Colonic mucosa (tissue), 4 donors: Measurements from ENCODE around the gene CDC45. TPM values are rescaled to one million over a fixed set of nuclear protein-coding genes. Genes with fewer than 3 reads are reported as not detected.

ENCODE experiments used
- DNase-seq: peaks from one replicate; pipeline ENCODE4 v3.0.0-alpha.2; 2020
- H3K27ac ChIP-seq: fragments of 200-600 bp; one replicate; pipeline ENCODE4 v1.8.0; 2021
- H3K27me3 ChIP-seq: fragments of 200-600 bp; one replicate; pipeline ENCODE4 v1.8.0; 2021
- H3K36me3 ChIP-seq: fragments of 200-600 bp; one replicate; pipeline ENCODE4 v1.8.0; 2021
- H3K4me1 ChIP-seq: fragments of 200-600 bp; one replicate; pipeline ENCODE4 v1.8.0; 2021; ENCODE audit warnings: mild to moderate bottlenecking
- H3K4me3 ChIP-seq: fragments of 200-600 bp; one replicate; pipeline ENCODE4 v1.8.0; 2021
- H3K9ac ChIP-seq, 2 donors: one replicate each; pipeline ENCODE4 v1.7.0; 2013; ENCODE audit warnings: control low read depth in 2 of 2, low read depth in 2 of 2, low read length in 2 of 2
- H3K9me3 ChIP-seq: fragments of 200-600 bp; one replicate; pipeline ENCODE4 v1.8.0; 2021
- intact Hi-C: fragments of 100-400 bp; cut with DNase I; formaldehyde crosslinking; loops from one replicate; pipeline ENCODE4 v1.14.1; 2022
- total RNA-seq, 2 donors: library from RNA; stranded (reverse); fragmentation: NEBNext Ultra II Directional in 1 of 2; extraction: Animal tissue kit (Norgen Biotek cat#: 25700) in 1 of 2; gene quantifications; one replicate each; pipeline ENCODE4 v1.2.1, GENCODE V29; 2021
- TF ChIP-seq, protein P1 (sequence below): fragments of 200-600 bp; IDR thresholded peaks from one replicate; pipeline ENCODE4 v1.8.0; 2022; ENCODE audit warnings: antibody characterized with exemption, mild to moderate bottlenecking
- donor health status: healthy.
- donor health status: DM: no; HTN: no; CAD: no.
- donor health status: DM: no; HTN: no; CAD: no.

Gene CDC45
- total RNA-seq, 2 donors from 2014 or later: 5.1 to 35.9 TPM

- H3K4me3 ChIP-seq: no peak overlapping the region
- intact Hi-C loops: no loop called here
- TF ChIP-seq, protein P1, sequence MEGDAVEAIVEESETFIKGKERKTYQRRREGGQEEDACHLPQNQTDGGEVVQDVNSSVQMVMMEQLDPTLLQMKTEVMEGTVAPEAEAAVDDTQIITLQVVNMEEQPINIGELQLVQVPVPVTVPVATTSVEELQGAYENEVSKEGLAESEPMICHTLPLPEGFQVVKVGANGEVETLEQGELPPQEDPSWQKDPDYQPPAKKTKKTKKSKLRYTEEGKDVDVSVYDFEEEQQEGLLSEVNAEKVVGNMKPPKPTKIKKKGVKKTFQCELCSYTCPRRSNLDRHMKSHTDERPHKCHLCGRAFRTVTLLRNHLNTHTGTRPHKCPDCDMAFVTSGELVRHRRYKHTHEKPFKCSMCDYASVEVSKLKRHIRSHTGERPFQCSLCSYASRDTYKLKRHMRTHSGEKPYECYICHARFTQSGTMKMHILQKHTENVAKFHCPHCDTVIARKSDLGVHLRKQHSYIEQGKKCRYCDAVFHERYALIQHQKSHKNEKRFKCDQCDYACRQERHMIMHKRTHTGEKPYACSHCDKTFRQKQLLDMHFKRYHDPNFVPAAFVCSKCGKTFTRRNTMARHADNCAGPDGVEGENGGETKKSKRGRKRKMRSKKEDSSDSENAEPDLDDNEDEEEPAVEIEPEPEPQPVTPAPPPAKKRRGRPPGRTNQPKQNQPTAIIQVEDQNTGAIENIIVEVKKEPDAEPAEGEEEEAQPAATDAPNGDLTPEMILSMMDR: no peak
- DNase-seq: no peak
- no peak overlapping the region for H3K27ac ChIP-seq
- peaks cover 5% of the 10 kb centered on the region for H3K36me3 ChIP-seq
- no peaks in the 10 kb centered on the region for H3K9me3 ChIP-seq
- H3K27me3 ChIP-seq: no peaks in the 10 kb centered on the region
- no peak overlapping the region for H3K9ac ChIP-seq
- no peaks in the 10 kb centered on the region for H3K4me1 ChIP-seq
Measured at GRCh38 chr22:19456541-19456940, 23.2 kb upstream of the CDC45 start.

DNA sequence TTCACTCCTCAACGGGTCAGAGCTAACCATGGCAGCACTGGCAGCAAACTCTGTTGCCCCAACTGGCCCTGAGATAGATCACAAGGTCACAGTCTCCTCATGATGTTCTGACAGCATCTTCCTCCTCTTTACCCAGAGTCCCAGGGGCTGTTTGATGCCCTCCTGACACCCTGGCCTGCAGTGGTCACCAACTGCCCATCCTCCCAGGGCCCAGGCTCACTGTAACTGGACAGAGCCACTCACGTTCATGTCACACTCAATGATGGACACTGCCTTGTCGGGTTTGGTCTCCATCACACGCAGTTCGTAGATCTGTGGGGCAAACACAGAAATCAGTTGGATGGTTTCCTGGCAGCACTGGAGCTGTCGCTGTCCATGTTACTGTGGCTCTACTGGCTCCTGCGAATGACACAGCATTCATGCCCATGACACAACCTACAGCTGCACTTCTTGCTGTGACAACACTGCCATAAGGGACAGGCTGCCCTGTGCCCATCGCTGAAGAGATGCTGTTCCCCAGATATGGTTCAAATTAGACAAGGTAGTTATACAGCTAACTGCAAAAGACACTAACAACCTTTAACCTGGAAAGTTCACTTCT is 21.8 kb upstream of the CDC45 start:
- Histone ChIP-seq H3K4me3 (no peak overlapping the region), H3K4me1 (no peaks in the 10 kb centered on the region), H3K9ac (no peak overlapping the region), H3K9me3 (no peaks in the 10 kb centered on the region), H3K27me3 (no peaks in the 10 kb centered on the region), H3K27ac (no peak overlapping the region), H3K36me3 (peaks cover 5% of the 10 kb centered on the region)
- TF ChIP-seq, protein P1: no peak
- intact Hi-C loops: no loop called here
- no peak for DNase-seq

- H3K9ac ChIP-seq: no peak overlapping the region
- no peaks in the 10 kb centered on the region for H3K9me3 ChIP-seq
- H3K36me3 ChIP-seq: peaks cover 3% of the 10 kb centered on the region
- H3K4me3 ChIP-seq: no peak overlapping the region
- DNase-seq: no peak
- H3K4me1 ChIP-seq: no peaks in the 10 kb centered on the region
- H3K27ac ChIP-seq: no peak overlapping the region
- intact Hi-C loops: no loop called here
- no peaks in the 10 kb centered on the region for H3K27me3 ChIP-seq
- TF ChIP-seq, protein P1: no peak
Measured at GRCh38 chr22:19460036-19460435, 19.7 kb upstream of the CDC45 start.

DNA sequence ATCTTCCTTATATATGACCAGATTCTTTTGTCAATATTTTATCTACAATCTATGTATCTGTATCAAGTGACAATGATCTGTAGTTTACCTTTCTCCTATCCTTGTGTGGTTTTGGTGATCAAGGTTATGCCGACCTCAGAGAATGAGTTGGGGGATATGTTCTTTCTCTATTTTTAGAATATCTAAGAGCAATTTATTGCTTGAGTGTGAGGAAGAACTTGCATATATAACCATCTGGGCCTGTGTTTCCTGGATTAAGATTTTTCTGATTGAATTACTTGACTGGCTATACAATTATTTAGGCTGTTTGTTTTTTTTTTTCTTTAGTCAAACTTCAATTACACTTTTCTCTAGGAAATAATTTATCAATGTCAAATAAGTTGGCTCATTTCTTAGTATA is 18.2 kb upstream of the CDC45 start:
- TF ChIP-seq, protein P1: no peak
- H3K9me3 ChIP-seq: no peaks in the 10 kb centered on the region
- peaks cover 16% of the 10 kb centered on the region for H3K36me3 ChIP-seq
- no peaks in the 10 kb centered on the region for H3K4me1 ChIP-seq
- no peak overlapping the region for H3K4me3 ChIP-seq
- DNase-seq: no peak
- no peak overlapping the region for H3K9ac ChIP-seq
- no peaks in the 10 kb centered on the region for H3K27me3 ChIP-seq
- no peak overlapping the region for H3K27ac ChIP-seq
- intact Hi-C loops: no loop called here

DNA sequence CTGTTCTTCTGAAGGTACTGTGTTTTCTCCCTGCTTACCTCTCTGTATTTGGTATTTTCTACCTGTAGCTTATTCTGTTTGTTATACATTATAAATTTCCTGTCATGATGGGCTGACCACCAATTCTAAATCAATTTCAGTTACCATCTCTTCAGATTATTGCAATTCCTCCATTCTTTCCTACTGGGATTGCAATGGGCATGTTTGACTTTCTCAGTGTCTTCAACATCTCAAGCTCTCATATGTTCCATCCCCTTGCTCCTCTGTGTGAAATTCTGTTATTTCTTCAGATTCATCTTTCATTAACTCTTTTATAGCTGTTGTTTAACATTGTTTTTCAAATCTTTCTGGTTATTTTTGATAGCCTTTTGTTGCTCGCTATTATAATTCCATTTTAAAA is 16.7 kb upstream of the CDC45 start:
- Histone ChIP-seq H3K36me3 (peaks cover 22% of the 10 kb centered on the region), H3K4me3 (no peak overlapping the region), H3K27ac (no peak overlapping the region), H3K4me1 (no peaks in the 10 kb centered on the region), H3K9ac (no peak overlapping the region), H3K9me3 (no peaks in the 10 kb centered on the region), H3K27me3 (no peaks in the 10 kb centered on the region)
- TF ChIP-seq, protein P1: no peak
- intact Hi-C loops: no loop called here
- no peak for DNase-seq
